GM13977 (cell line): ENCODE measurements around the gene IST1.

Experiments
- DNase-seq: peaks from one replicate; pipeline ENCODE4 v3.0.0; 2012; ENCODE audit warnings: low spot score
- in situ Hi-C: fragments of 300-500 bp; cut with MboI; formaldehyde crosslinking; loops from one replicate; pipeline ENCODE4 v1.12.0; 2022; ENCODE audit warnings: low sequenced_read_pairs, low pct_unique_long_range_greater_than_20kb, mixed read lengths, inconsistent platforms; ENCODE audit not compliant: unreplicated experiment
- TF ChIP-seq, protein P1 (sequence below): IDR thresholded peaks from 2 replicates; pipeline ENCODE4 v1.5.1; 2012; ENCODE audit warnings: mild to moderate bottlenecking, control low read depth; ENCODE audit not compliant: insufficient read depth; ENCODE audit errors: extremely low read depth, missing control alignments

IST1 gene

DNA sequence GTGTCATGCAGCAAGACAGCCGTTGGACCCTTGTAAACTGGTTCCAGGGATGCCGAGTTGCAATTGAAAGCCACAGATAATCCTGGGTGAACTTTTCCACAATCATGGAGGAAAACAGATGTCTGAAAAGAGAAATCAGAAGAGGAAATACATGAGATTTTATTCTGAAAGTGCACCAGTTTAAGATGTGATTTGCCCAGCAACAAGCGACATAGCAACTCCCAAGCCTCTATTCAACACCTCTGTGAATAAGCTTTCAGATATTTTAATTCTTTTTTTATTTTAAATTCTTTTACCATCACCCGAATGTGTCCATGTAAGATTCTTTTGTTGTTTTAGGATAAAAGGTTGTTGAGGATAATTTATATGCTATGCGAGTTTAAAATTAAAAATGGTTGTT lies 58.8 kb downstream of the IST1 start:
- DNase-seq, result no peak
- TF ChIP-seq, protein P1, sequence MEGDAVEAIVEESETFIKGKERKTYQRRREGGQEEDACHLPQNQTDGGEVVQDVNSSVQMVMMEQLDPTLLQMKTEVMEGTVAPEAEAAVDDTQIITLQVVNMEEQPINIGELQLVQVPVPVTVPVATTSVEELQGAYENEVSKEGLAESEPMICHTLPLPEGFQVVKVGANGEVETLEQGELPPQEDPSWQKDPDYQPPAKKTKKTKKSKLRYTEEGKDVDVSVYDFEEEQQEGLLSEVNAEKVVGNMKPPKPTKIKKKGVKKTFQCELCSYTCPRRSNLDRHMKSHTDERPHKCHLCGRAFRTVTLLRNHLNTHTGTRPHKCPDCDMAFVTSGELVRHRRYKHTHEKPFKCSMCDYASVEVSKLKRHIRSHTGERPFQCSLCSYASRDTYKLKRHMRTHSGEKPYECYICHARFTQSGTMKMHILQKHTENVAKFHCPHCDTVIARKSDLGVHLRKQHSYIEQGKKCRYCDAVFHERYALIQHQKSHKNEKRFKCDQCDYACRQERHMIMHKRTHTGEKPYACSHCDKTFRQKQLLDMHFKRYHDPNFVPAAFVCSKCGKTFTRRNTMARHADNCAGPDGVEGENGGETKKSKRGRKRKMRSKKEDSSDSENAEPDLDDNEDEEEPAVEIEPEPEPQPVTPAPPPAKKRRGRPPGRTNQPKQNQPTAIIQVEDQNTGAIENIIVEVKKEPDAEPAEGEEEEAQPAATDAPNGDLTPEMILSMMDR, result no peak
- in situ Hi-C loops, result no loop called here

DNA sequence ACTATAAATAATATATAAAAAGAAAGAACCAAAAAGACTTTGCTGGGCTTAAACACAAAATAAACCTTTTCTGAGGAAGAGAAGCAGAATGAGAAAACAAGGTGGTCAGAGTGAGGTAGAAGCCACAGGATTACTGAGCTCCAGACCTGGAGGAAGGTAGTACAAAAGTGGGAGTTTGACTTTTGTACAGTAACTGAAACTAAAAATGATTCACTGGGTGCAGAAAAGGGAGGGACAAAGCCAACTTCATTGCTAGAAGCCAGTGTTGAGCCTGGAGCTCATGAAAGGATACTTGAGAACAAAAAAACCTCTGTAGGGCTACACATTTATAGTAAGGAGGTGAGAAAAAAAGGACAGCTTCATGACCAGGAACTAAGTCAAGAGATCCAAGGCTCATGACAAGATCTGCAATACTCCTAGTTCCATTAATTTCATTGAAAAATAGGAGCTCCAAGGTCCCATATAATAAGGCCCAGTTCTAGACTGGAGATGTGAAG lies 59.4 kb downstream of the IST1 start:
- in situ Hi-C loops, result no loop called here
- TF ChIP-seq, protein P1, result no peak

DNA sequence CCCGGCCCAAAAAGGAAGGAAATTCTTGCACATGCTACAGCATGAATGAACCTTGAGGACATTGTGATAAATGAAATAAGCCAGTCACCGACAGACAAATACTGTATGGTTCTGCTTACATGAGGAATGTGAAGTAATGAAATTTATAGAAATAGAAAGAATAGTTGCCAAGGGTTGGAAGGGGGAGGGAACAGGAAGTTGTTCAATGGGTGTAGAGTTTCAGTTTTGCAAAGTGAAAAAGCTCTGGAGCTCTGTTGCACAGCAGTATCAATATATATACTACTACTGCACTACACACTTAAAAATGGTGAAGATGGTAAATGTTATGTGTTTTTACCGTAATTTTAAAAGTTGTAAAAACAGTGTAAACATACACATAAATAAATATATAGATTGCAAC lies 61.2 kb downstream of the IST1 start:
- TF ChIP-seq, protein P1, result no peak
- no peak for DNase-seq

More for the DNA sequence above, 59.4 kb downstream of the IST1 start:
- no peak for DNase-seq

DNA sequence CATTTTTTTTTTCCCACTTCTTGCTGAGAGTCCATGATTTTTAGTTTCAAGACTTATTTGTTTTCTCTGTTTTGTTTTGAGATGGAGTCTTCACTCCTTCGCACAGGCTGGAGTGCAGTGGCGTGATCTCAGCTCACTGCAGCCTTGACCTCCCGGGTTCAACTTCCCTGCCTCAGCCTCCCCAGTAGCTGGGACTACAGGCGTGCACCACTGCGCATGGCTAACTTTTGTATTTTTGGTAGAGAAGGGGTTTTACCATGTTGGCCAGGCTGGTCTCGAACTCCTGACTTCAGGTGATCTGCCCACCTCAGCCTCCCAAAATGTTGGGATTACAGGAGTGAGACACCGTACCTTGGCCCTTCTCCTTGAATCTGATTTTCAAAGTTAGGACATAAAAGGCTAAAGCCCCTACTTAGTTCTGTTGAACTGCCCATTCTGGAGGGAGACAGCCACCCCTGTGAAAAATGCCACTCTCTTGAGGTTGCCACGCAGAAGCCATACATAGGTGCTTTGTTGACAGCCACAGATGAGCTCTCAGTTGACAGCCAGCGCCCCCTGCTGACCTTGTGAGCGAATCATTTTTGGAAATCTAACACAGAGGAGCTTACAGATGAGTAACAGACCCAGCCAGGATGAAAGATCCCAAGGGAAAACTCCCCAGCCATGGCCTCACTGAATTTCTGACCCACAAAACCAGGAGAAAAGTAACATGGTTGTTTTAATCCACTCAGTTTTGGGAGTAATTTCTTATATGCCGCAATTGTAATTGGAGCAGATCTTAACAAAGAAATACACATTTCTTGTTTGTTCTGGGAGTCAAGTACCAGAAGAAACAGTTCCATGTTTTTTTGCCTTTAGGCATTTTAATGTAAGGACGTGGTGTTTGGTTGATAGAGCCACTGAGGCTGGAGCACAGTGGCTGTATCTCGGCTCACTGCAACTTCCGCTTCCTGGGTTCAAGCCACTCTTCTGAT lies 66.0 kb downstream of the IST1 start:
- in situ Hi-C loops, result no loop called here
- TF ChIP-seq, protein P1, result peak; percentile 90
- DNase-seq, result peak; percentile 73

More for the DNA sequence above, 61.2 kb downstream of the IST1 start:
- in situ Hi-C loops, result no loop called here

DNA sequence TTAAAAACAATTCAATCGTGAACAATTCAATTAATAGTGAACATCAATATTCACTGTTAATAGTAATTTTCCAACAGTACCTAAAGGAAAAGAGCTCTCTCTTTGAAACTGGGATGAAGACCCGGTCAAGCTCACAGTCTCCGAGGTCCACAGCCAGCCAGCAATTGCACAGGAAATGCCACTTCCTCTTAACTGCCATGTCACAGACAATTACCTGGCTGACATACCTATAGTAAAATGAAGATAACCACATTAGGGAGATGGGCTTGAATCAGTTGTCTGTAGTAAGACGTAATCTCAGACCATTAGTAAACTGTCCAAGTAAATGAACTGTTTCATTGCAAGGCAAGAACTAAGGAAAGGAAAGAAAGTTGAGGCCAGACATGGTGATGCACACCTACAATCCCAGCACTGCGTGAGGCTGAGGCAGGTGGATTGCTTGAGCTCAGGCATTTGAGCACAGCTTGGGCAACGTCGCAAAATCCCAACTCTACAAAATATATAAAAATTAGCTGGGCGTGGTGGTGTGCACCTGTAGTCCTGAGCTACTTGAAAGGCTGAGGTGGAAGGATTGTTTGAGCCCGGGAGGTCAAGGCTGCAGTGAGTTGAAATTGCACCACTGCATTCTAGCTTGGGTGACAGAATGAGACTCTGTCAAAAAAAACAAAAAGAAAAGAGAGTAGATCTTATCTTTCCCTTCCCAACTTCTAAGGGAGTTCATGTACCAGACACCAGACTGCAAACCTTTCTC lies 68.0 kb downstream of the IST1 start:
- in situ Hi-C loops, result no loop called here
- DNase-seq, result no peak
- TF ChIP-seq, protein P1, result no peak

DNA sequence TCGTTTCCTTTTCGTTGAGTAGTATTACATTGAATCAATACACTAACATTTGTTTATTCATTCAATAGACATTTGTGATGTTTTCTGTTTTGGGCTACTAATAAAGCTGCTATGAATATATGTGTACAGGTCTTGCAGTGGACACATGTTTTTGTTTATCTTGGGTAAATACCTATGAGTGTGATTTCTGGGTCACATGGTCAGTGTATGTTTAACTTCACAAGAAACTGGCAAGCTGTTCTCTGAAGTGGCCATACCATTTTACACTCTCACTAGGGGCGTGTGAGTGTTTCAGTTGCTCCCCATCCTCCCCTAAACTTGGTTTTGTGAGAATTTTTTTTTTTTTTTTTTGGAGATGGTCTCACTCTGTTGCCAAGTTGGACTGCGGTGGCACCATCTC lies 69.9 kb downstream of the IST1 start:
- TF ChIP-seq, protein P1, result no peak
- in situ Hi-C loops, result no loop called here
- DNase-seq, result no peak
